Endothelial cell of umbilical vein (primary cell): ENCODE data around the gene DHX9.

Source experiments
- CTCF ChIP-seq, 2 donors: IDR thresholded peaks; 1 replicate in 1 of 2; 2 replicates in 1 of 2; pipeline ENCODE4 v1.5.1; 2011; ENCODE audit warnings: low read length in 2 of 2, mild to moderate bottlenecking in 2 of 2, moderate library complexity in 2 of 2, control low read depth in 1 of 2, inconsistent platforms in 1 of 2, low read depth in 1 of 2; ENCODE audit not compliant: insufficient read depth in 1 of 2; ENCODE audit errors: extremely low read depth in 1 of 2
- POLR2A ChIP-seq: IDR thresholded peaks from 2 replicates; pipeline ENCODE4 v1.6.1; 2012; ENCODE audit warnings: low read depth, mild to moderate bottlenecking, control low read depth, low read length

GRCh38 chr1:182897696-182898095 lies 58.5 kb downstream of the DHX9 start:
- TF ChIP-seq POLR2A (no peak), CTCF (IDR thresholded peaks at IDR 0.05; ENCODE audit: extremely low read depth in 1 of 2, insufficient read depth in 1 of 2, low read depth in 1 of 2, low read length in 2 of 2) (no peak)
